ENCODE measurements around the gene POLD3.

POLD3 gene

GRCh38 chr11:74641289-74641688 lies 48.9 kb downstream of the POLD3 start:
- DNase-seq (ENCODE audit: low read depth): no peak
- TF ChIP-seq CTCF (IDR thresholded peaks at IDR 0.05; ENCODE audit: low read depth, low read length, missing control alignments): no peak
- H3K4me3 ChIP-seq (ENCODE audit: low read depth, low read length): no peak overlapping the region
- in situ Hi-C loops (cut with HindIII; ENCODE audit: low sequenced_read_pairs): no loop called here

GRCh38 chr11:74641905-74642304 lies 49.5 kb downstream of the POLD3 start:
- in situ Hi-C loops (cut with HindIII; ENCODE audit: low sequenced_read_pairs): no loop called here
- no peak for DNase-seq (ENCODE audit: low read depth)
- H3K4me3 ChIP-seq (ENCODE audit: low read depth, low read length): no peak overlapping the region
- no peak for TF ChIP-seq CTCF (IDR thresholded peaks at IDR 0.05; ENCODE audit: low read depth, low read length, missing control alignments)

- no peak for TF ChIP-seq CTCF (IDR thresholded peaks at IDR 0.05; ENCODE audit: low read depth, low read length, missing control alignments)
- DNase-seq (ENCODE audit: low read depth): no peak
- no peak overlapping the region for H3K4me3 ChIP-seq (ENCODE audit: low read depth, low read length)
- in situ Hi-C loops (cut with HindIII; ENCODE audit: low sequenced_read_pairs): no loop called here
Observed at GRCh38 chr11:74642912-74643311, 50.5 kb downstream of the POLD3 start.

- TF ChIP-seq CTCF (IDR thresholded peaks at IDR 0.05; ENCODE audit: low read depth, low read length, missing control alignments): no peak
- H3K4me3 ChIP-seq (ENCODE audit: low read depth, low read length): no peak overlapping the region
- in situ Hi-C loops (cut with HindIII; ENCODE audit: low sequenced_read_pairs): no loop called here
- DNase-seq (ENCODE audit: low read depth): no peak
Observed at GRCh38 chr11:74644081-74644480, 51.7 kb downstream of the POLD3 start.

DNA sequence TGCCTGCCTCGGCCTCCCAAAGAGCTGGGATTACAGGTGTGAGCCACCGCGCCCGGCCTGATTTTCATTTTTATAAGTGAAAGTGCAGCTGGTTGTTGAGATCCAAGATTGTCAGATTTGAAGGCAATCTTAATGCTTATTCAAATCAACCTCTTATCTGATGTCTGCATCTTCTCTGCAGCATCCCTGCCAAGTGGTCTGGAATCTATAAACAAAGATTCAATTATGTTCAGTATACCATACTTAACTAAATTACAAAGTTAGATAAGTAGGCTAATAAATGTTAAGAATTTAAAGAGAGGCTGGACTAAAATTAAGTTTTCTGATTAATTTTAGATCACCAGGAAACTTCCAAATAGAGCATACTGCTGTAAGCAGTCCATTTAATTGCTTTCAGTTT lies 53.8 kb downstream of the POLD3 start:
- no peak overlapping the region for H3K4me3 ChIP-seq (ENCODE audit: low read depth, low read length)
- no peak for TF ChIP-seq CTCF (IDR thresholded peaks at IDR 0.05; ENCODE audit: low read depth, low read length, missing control alignments)
- in situ Hi-C loops (cut with HindIII; ENCODE audit: low sequenced_read_pairs): no loop called here
- DNase-seq (ENCODE audit: low read depth): no peak

- in situ Hi-C loops (cut with HindIII; ENCODE audit: low sequenced_read_pairs): no loop called here
- no peak for DNase-seq (ENCODE audit: low read depth)
- TF ChIP-seq CTCF (IDR thresholded peaks at IDR 0.05; ENCODE audit: low read depth, low read length, missing control alignments): no peak
- H3K4me3 ChIP-seq (ENCODE audit: low read depth, low read length): no peak overlapping the region
Observed at GRCh38 chr11:74646954-74647353, 54.6 kb downstream of the POLD3 start.

GRCh38 chr11:74647404-74647803 lies 55.0 kb downstream of the POLD3 start:
- in situ Hi-C loops (cut with HindIII; ENCODE audit: low sequenced_read_pairs): no loop called here
- no peak overlapping the region for H3K4me3 ChIP-seq (ENCODE audit: low read depth, low read length)
- DNase-seq (ENCODE audit: low read depth): no peak
- TF ChIP-seq CTCF (IDR thresholded peaks at IDR 0.05; ENCODE audit: low read depth, low read length, missing control alignments): no peak

Measured in astrocyte of the cerebellum (primary cell).